Spleen (tissue), 7 donors: Measurements from ENCODE around the gene RTN3.

Source experiments
- CTCF ChIP-seq, 11 experiments: fragments of 200-600 bp in 7 of 11; fragments of 450-650 bp in 4 of 11; sonication (generic) in 4 of 11; IDR thresholded peaks in 8 of 11; conservative IDR thresholded peaks in 3 of 11; 1 replicate in 7 of 11; 2 replicates in 4 of 11; pipeline versions ENCODE4 v1.4.0 to v1.8.0; 2016 to 2021; ENCODE audit warnings: antibody characterized with exemption in 11 of 11, inconsistent platforms in 4 of 11, mild to moderate bottlenecking in 1 of 11
- POLR2A ChIP-seq, 3 donors: fragments of 450-650 bp; IDR thresholded peaks; one replicate each; pipeline ENCODE4 v1.5.1; 2017; ENCODE audit warnings: antibody characterized with exemption in 3 of 3, mild to moderate bottlenecking in 1 of 3
- POLR2AphosphoS5 ChIP-seq, 3 donors: sonication (generic); formaldehyde crosslinking; IDR thresholded peaks; one replicate each; pipeline ENCODE4 v1.5.1; 2017; ENCODE audit warnings: antibody characterized with exemption in 3 of 3
- donor health status: DM: no; HTN: no; CAD: no; lungs with moderate emphysema.
- donor health status: DM: no; HTN: no; CAD: no.
- donor health status: DM: no; HTN: no; CAD: no.

DNA sequence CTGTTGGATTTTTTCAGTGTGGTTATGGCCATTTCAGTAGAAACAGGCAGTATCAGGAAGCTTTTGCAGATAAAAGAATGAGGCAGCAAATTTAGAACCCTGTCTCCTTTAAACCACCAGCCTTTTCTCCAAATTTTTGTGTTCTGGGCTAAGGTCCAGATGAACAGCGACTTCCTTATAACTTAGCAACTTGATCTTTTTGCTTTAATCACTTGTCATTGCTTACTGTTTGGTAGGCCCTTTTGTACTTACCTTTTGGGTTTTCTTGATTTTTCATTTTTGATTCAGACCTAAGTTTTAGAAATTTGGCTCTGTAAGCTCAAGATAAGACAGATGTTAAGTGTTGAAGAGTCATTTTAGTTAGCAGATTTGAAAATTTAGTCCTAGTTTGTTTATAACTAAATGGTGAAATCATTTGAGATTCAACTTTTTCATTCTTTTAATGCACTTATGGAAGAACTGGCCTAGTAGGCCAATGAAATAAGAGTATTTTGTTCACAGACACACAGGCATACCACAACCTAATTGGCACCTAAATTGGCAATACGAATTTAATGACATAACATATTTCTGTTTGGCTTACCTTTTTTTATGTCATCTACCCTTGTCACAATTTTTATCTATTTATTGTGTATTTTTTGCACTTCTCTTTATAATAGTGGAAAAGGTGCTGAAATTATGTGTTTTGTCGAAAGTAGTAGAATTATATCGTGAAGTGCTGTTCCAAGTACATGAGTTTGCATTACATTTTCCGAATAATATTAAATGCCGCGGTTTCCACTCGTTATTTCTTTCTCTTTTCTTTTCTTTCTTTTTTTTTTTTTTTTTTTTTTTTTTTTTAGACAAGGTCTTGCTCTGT lies 2.1 kb downstream of the RTN3 start:
- TF ChIP-seq CTCF (IDR thresholded peaks at IDR 0.05 in 8 of 11, conservative IDR thresholded peaks at IDR 0.05 in 3 of 11) (no peak), POLR2A (IDR thresholded peaks at IDR 0.05) (no peak), POLR2AphosphoS5 (IDR thresholded peaks at IDR 0.05) (no peak)
